HG03095 (cell line): ENCODE data around the gene ANXA6.

ENCODE experiments used
- ATAC-seq: cut with Tn5 transposase; IDR thresholded peaks from one replicate; pipeline ENCODE4 v1.9.1; 2021; ENCODE audit warnings: moderate library complexity; ENCODE audit not compliant: unreplicated experiment

Gene ANXA6

GRCh38 chr5:151106509-151106908 lies 51.1 kb downstream of the ANXA6 start:
- ATAC-seq = no peak

DNA sequence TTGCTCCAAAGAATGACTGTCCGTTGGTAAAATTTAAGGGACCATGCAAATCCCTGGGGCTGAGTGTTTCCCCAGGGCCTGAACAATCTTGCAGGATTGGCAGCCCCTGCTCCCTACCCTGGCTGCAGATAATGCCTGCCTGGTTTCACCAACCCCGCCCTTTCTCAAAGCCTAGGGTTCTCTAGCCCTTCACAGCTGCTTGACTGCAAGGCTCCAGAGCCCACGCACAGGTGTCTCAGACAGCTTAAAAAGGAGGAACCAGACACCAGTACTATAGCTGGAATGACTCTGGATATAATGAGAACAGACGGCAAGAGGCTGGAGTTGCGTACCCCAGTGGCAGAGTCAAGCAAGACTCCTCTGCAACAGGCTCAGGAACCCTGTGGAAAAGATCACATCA lies 51.5 kb downstream of the ANXA6 start:
- ATAC-seq = no peak

- no peak for ATAC-seq
These were observed 52.0 kb downstream of the ANXA6 start for GRCh38 chr5:151105561-151105960.

DNA sequence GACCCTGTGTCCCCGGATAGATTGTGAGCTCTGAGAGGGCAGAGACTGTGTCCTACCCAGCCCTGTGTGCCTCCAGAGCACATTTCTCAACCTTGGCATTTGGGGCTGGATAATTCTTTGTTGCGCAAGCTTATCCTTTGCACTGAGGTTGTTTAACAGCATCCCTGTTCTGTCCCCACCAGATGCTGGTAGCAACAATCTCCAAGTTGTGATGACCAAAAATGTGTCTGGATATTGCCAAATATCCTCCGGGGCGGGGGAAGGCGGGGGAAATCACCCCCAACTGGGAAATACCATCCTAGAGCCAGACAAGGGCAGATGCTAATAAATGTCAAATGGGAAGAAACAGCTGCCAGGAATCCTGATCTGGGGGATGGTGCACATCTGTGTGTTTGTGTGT lies 52.8 kb downstream of the ANXA6 start:
- no peak for ATAC-seq

- no peak for ATAC-seq
These were observed 55.8 kb downstream of the ANXA6 start for GRCh38 chr5:151101746-151102145.

- ATAC-seq = no peak
These were observed 56.4 kb downstream of the ANXA6 start for GRCh38 chr5:151101151-151101550.

DNA sequence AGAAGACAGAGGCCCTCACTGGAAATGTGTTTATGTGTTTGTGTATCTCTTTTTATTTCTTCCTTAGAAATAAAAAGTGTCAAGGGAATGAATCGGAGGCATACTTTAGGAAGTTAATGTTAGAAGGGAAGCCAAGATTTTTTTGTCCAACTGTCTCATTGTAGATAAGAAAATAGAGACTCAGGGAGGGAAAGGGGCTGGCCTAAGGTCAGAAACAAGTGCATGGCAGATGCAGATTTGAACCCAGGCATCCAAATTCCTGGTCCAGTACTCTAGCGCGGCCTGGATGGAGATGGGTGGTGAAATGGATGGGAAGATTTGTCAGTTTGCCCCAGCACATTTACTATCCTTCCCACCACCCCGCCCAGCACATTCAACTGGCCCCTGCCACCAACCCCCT lies 56.9 kb downstream of the ANXA6 start:
- no peak for ATAC-seq

DNA sequence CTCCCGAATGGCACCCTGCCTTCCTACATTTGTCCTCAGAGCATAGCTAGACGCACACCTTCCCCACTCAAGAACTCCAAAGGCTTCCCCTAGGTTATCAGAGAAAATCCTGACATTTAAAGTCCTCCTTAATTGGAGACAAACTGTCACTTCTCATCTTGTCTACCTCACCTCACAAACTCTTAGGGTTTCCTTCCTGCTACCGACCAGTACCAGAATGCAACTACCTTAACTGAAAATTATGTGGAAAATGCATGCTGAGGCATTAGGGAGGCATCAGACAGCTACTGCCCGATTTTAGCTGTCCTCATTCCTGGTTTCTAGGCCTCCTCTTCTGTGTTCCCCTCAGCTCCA lies 58.8 kb downstream of the ANXA6 start:
- ATAC-seq = no peak

GRCh38 chr5:151097820-151098767 lies 59.5 kb downstream of the ANXA6 start:
- peak; percentile 42 for ATAC-seq

- no peak for ATAC-seq
These were observed 60.5 kb downstream of the ANXA6 start for GRCh38 chr5:151097061-151097460.

GRCh38 chr5:151096001-151096373 lies 61.6 kb downstream of the ANXA6 start:
- no peak for ATAC-seq

- no peak for ATAC-seq
These were observed 62.1 kb downstream of the ANXA6 start for GRCh38 chr5:151095341-151096000.

DNA sequence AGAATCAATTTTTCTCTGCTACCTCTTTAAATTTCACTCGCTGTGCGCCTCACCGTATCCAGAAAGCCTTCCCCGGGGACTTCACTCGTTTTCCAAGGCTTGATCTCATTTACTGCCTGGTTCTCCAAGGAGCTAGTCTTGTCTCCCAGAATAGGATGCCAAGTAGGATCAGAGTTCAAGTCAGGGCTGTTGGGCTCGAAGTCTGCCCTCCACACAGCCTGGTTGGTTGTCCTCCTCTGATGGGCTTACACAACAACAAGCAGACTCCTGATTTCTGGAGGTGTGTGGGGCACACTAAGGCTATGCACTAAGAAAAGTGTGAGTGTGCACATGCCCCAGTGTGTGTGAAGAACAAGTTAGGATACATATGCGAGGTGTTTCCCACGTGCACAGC lies 62.7 kb downstream of the ANXA6 start:
- no peak for ATAC-seq

GRCh38 chr5:151094030-151094851 lies 63.3 kb downstream of the ANXA6 start:
- peak; percentile 78 for ATAC-seq

DNA sequence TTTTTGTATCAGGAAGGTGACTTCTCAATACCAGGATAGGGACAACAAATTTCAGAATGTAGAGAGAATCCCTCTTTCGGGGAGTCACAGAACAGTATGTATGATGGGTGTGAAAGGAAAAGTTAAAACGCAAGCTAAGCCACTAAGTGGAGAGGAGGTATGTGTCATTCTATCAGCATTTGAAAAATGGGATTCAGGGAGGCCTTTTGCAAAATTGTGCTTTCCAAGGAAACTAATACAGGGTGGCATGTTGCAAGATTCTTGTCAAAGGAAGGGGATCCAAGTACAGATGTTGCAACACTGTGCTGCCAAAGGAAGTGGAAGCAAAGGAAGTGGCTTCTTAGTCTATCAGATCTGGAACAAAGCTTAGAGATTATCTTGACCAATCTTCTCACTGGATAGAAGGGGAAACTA lies 64.1 kb downstream of the ANXA6 start:
- peak; percentile 1 for ATAC-seq

DNA sequence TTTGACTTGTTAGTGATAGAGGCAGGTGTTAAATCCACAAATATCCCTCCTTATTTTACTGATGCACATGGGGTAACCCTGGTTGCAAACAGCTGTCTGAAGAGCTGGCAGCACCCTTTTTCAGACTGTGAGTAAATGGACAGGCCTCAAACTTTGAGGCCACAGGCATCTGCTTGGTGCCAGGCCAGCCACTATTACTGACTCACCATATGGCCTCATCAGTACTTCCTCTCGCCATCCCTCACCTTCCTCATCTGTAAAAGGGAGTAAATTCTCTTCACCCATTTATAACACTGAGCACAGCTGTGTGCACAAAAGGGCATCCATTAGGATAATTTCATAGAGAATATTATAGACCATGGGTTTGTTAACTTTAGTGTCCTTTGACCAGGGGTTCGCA lies 64.8 kb downstream of the ANXA6 start:
- ATAC-seq = no peak

DNA sequence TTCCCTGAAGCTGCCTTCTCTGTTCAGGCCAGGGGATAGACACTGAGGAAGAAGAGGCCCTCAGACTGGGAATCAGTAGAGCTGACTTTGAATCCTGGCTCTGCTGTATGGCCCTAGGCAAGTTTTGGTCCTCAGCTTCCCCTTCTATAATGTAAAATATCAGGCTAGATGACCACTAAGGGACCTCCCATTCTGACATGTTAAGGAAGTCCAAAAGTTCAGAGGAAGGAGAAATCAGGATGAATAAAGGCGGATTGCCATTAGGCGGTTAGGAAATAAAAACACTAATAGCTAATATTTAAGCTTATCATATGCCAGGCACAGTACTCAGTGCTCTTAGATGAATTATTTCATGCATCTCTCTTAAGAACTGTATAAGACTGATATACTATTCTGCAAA lies 67.9 kb downstream of the ANXA6 start:
- no peak for ATAC-seq

DNA sequence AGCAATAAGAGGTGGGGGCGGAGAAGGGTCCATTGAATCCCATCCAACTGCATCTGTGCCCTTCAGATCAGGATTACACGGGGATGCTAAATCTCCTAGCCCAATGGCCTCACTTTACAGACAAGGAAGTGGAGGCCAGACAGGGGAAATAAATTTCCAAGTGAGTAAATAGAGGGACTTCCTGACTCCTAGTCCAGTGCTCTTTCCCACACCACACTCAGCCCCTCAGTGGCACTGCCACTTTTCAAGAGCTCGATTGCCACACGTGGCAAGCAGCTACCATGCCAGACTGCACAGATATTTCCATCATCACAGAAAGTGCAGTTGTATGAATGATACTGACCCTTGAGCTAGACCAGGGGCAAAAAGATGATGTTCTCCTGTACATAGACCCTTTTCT lies 68.6 kb downstream of the ANXA6 start:
- ATAC-seq = no peak

DNA sequence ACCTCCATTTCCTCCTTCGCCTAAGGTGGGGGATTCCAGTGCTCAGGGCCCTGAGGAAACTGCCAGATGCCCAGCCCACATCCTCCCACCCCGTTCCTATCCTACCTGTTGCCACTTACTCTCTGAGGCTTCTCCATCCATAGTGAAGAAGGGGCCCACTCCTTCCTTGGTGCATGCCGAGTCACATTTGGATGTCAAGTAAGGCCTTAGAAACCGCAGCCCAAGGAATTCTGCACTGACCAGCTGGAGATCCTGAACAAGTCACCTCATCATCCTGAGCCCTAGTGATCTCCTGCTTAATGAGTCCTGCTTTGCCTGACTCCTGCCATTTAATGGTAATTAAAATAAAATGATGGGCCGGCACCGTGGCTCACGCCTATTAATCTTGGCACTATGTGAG lies 70.1 kb downstream of the ANXA6 start:
- ATAC-seq = no peak

GRCh38 chr5:151086905-151087360 lies 70.6 kb downstream of the ANXA6 start:
- peak; percentile 81 for ATAC-seq

- ATAC-seq = no peak
These were observed 71.2 kb downstream of the ANXA6 start for GRCh38 chr5:151086192-151086869.
